Renal cortex interstitium (tissue), 11 donors: Measurements from ENCODE around the gene SYNE2. TPM values are rescaled to one million over a fixed set of nuclear protein-coding genes. Genes with fewer than 3 reads are reported as not detected.

ENCODE experiments used
- DNase-seq, 11 donors: peaks; one replicate each; pipeline ENCODE4 v3.0.0-alpha.2; 2013; ENCODE audit warnings: low read depth in 9 of 11, low spot score in 4 of 11; ENCODE audit errors: extremely low read depth in 1 of 11
- polyA plus RNA-seq, 3 donors: library from polyadenylated mRNA; unstranded; fragments of 120-200 nt; gene quantifications; one replicate each; pipeline ENCODE4 v1.2.1, GENCODE V29; 2013; ENCODE audit not compliant: insufficient read length in 3 of 3

SYNE2 gene
- polyA plus RNA-seq, 3 donors: 113 to 171 (median 131) TPM

DNA sequence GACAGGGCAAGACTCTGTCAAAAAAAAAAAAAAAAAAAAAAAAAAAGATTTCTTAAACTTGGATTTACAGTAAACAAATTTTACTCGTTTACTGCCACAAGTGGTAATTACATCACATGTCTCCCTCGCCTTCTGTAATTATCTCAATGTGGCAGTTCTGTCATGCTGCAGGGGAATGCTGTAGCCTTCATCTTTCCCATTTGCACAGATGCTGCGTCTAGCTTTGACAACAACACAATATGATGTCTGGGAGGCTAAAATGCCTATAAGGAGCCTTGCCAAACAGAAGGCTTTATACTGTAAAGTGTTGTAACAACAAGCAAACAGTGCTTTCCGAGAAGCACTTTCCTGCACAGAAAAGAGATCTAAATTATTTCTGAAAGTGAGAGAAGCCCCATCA, 392.7 kb downstream of the SYNE2 start:
- no peak for DNase-seq

DNA sequence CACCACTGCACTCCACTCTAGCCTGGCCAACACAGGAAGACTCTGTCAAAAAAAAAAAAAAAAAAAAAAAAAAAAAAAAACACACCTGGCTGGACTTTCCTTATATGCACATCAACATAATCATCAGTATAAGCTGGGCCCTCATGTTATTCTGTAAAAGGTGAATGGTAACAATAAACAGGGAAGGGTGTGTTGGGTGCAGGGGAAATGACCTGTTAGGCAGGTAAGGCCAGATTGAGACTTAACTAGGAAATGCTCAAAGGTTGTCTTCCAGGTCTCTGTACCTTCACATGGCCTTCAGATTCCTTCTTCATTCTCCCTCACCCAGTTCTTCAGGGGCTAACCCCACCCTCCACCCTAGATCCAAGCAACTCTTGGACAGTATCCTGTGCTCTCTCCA, 393.9 kb downstream of the SYNE2 start:
- DNase-seq: no peak

- no peak for DNase-seq
Measured at GRCh38 chr14:64247195-64247594, 394.4 kb downstream of the SYNE2 start.

- DNase-seq: no peak
Measured at GRCh38 chr14:64248689-64249088, 395.9 kb downstream of the SYNE2 start.

- DNase-seq: peak in 9 of 11 donors; percentile 15 to 54 (median 27)
Measured at GRCh38 chr14:64249363-64249762, 396.6 kb downstream of the SYNE2 start.

DNA sequence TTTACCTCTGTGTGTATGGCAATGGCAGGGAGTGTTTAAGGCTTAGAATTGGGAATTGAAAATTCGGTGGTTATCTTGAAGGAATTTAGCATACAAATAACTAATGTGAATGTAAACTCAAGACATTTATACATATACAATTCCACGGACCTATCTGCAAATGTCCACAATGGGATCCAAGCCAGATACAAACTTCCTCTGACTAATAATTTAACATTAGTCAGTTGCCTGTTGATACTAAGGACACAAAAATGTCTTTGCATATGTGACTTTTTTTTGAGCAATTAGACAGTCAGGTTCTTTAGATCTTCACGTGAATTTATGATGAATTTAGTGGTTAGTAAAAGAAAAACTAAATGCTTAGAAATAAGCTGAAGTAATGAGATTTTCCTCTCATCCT, 400.9 kb downstream of the SYNE2 start:
- DNase-seq: no peak

DNA sequence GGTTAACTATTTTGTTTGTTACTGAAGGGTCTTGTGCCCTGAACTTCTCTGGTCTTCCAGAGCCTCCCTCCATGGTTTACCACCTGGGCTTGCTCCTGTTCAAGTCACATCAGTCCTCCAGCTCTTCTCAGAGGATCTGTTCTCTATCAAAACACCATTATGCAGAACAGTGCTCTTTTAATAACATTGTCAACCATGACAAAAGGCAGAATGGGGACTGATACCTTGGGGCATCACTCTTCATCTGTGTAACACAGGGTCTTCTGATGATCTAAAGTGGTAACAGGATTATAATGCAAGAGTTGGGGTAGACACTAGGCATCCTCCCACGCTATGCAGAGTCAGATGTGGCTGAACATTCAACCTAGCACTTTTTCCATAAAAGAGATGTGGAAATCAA, 403.0 kb downstream of the SYNE2 start:
- no peak for DNase-seq

DNA sequence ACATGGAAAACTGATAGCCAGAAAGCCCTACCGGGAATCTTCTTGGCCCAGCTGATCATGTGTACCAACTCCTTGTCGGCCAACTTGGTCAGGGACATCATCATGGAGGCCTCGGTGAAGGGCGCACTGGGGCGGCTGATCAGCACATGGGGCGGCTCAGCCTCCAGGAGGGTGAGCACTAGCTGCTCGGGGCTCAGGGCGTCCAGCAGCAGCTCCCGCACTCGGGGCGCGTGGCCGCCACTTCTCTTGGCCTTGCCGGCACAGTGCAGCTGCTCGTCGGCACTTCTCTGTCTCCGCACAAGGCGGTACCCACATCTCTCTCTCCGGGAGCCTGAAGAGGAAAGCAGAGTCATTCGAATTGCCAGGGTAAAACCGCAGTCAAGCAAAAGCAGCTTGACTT, 407.6 kb downstream of the SYNE2 start:
- DNase-seq: no peak

- no peak for DNase-seq
Measured at GRCh38 chr14:64265222-64265621, 412.4 kb downstream of the SYNE2 start.

GRCh38 chr14:64266239-64266638, 413.4 kb downstream of the SYNE2 start:
- no peak for DNase-seq

DNA sequence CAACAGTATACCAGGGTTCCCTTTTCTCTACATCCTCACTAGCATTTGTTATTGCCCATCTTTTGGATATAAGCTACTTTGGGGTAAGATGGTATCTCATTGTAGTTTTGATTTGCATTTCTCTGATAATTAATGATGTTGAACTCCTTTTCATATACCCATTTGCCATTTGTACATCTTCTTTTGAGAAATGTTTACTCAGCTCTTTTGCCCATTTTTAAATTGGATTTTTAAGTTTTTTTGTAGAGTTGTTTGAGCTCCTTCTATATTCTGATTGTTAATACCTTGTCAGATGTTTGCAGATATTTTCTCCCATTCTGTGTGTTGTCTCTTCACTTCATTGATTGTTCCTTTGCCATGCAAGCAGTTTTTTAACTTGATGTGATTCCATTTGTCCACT, 419.2 kb downstream of the SYNE2 start:
- DNase-seq: no peak

Other genes with a start within 250 kb of the SYNE2 start
- gene WDR89, start 211.1 kb upstream of the SYNE2 start, polyA plus RNA-seq: 10 to 100 TPM; 20.6 to 27.4 (median 22.5) TPM
- gene SGPP1, start 124.9 kb upstream of the SYNE2 start, polyA plus RNA-seq: 10 to 100 TPM; 24.7 to 42.6 (median 31.7) TPM